K562 (cell line): ENCODE measurements around the gene BSN. TPM values are rescaled to one million over a fixed set of nuclear protein-coding genes. Genes with fewer than 3 reads are reported as not detected.

Source experiments
- EZH2 ChIP-seq: IDR thresholded peaks from 2 replicates; pipeline ENCODE4 v1.6.1; 2012; ENCODE audit warnings: low read depth, mild to moderate bottlenecking, inconsistent platforms, low read length, borderline replicate concordance
- FOS ChIP-seq: IDR thresholded peaks from 3 replicates; pipeline ENCODE4 v1.6.1; 2011; ENCODE audit not compliant: insufficient read length; ENCODE audit errors: extremely low read depth
- FOXA1 ChIP-seq: fragments of 450-650 bp; IDR thresholded peaks from 2 replicates; pipeline ENCODE4 v1.6.1; 2016; ENCODE audit warnings: mild to moderate bottlenecking, borderline replicate concordance
- HEY1 ChIP-seq: fragments of 250-450 bp; sonication (Bioruptor Pico); IDR thresholded peaks from 2 replicates; pipeline ENCODE4 v1.5.0; 2020; ENCODE audit warnings: mild to moderate bottlenecking, moderate library complexity, borderline replicate concordance
- HMG20A ChIP-seq: fragments of 450-650 bp; formaldehyde crosslinking; conservative IDR thresholded peaks from 2 replicates; pipeline ENCODE4 v1.4.0; 2020; ENCODE audit warnings: mild to moderate bottlenecking, mixed read lengths
- ZNF445 ChIP-seq: fragments of 250-450 bp; sonication (Bioruptor Pico); IDR thresholded peaks from 2 replicates; pipeline ENCODE4 v1.4.0; 2020; ENCODE audit warnings: low read depth, mild to moderate bottlenecking, moderate library complexity
- polyA plus RNA-seq, 8 experiments: library from polyadenylated mRNA; depleted of rRNA in 4 of 8; stranded (reverse) in 5 of 8; unstranded in 3 of 8; fragments of >200 nt; fragmentation: Nextera tagmentation in 2 of 8; fragmentation: Illumina TruSeq in 1 of 8; extraction: Ambion mirVana in 2 of 8; extraction: Trizol in 1 of 8; gene quantifications; 2 replicates each; pipeline versions ENCODE4 v1.2.1 to v1.2.3, GENCODE V29; 2011 to 2014; ENCODE audit warnings: inconsistent platforms in 1 of 8, missing spikeins in 1 of 8
- total RNA-seq, 7 experiments: library from RNA; depleted of rRNA in 6 of 7; stranded (reverse); fragments of >200 nt in 6 of 7; fragmentation: Illumina TruSeq in 2 of 7; extraction: Trizol in 2 of 7; gene quantifications; 2 replicates each; pipeline versions ENCODE4 v1.2.1 to v1.2.3, GENCODE V29; 2011 to 2021; ENCODE audit warnings: low replicate concordance in 1 of 7
- TF ChIP-seq, protein P1 (sequence below): fragments of 450-650 bp; formaldehyde crosslinking; conservative IDR thresholded peaks from 2 replicates; pipeline ENCODE4 v1.4.0; 2022; ENCODE audit warnings: mild to moderate bottlenecking, missing genetic modification characterization
- TF ChIP-seq, protein P2 (sequence below), 2 experiments: fragments of 450-650 bp; formaldehyde crosslinking in 1 of 2; IDR thresholded peaks; 2 replicates each; pipeline versions ENCODE4 v1.4.0 to v1.6.1; 2014 to 2020; ENCODE audit warnings: mild to moderate bottlenecking in 2 of 2, borderline replicate concordance in 1 of 2, low read depth in 1 of 2

Gene BSN
- total and polyA plus RNA-seq, 9 of the 15 experiments (the other 6 are each of a cell fraction or from before 2014, with no cell fraction given), result 0.03 to 1.5 (median 0.29) TPM

DNA sequence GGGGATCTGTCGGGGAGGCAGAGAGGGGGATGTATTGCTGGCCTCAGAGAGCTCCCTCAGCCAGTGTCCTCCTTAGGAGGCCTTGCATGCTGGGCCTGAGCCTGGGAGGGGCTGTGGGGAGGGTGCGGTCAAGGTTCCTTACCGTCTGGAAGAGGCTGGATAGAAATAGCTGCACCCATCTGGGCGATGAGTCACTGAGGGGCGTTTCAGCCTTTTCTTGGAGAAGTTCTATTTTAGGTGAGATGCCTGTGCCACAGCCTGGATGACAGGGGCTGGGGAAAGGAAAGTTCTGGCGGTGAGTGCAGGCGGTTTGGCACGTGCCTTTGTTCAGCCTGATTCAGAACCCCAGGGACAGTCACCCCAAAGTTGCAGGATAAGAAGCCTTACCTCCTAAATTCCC lies 84.2 kb downstream of the BSN start (continued):
- TF ChIP-seq, protein P1, sequence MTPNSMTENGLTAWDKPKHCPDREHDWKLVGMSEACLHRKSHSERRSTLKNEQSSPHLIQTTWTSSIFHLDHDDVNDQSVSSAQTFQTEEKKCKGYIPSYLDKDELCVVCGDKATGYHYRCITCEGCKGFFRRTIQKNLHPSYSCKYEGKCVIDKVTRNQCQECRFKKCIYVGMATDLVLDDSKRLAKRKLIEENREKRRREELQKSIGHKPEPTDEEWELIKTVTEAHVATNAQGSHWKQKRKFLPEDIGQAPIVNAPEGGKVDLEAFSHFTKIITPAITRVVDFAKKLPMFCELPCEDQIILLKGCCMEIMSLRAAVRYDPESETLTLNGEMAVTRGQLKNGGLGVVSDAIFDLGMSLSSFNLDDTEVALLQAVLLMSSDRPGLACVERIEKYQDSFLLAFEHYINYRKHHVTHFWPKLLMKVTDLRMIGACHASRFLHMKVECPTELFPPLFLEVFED, result no peak
- TF ChIP-seq EZH2, result no peak
- no peak for TF ChIP-seq HMG20A (CRISPR knock-in tag)
- TF ChIP-seq, protein P2, sequence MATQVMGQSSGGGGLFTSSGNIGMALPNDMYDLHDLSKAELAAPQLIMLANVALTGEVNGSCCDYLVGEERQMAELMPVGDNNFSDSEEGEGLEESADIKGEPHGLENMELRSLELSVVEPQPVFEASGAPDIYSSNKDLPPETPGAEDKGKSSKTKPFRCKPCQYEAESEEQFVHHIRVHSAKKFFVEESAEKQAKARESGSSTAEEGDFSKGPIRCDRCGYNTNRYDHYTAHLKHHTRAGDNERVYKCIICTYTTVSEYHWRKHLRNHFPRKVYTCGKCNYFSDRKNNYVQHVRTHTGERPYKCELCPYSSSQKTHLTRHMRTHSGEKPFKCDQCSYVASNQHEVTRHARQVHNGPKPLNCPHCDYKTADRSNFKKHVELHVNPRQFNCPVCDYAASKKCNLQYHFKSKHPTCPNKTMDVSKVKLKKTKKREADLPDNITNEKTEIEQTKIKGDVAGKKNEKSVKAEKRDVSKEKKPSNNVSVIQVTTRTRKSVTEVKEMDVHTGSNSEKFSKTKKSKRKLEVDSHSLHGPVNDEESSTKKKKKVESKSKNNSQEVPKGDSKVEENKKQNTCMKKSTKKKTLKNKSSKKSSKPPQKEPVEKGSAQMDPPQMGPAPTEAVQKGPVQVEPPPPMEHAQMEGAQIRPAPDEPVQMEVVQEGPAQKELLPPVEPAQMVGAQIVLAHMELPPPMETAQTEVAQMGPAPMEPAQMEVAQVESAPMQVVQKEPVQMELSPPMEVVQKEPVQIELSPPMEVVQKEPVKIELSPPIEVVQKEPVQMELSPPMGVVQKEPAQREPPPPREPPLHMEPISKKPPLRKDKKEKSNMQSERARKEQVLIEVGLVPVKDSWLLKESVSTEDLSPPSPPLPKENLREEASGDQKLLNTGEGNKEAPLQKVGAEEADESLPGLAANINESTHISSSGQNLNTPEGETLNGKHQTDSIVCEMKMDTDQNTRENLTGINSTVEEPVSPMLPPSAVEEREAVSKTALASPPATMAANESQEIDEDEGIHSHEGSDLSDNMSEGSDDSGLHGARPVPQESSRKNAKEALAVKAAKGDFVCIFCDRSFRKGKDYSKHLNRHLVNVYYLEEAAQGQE (IDR thresholded peaks at IDR 0.05; ENCODE audit: borderline replicate concordance), result peak; percentile 13; the same call in 1 of the 2 replicates
- TF ChIP-seq, protein P2 (CRISPR knock-in tag; IDR thresholded peaks at IDR 0.05; ENCODE audit: low read depth), result no peak
- TF ChIP-seq HEY1 (CRISPR knock-in tag), result no peak
- peak; percentile 34 for TF ChIP-seq FOS
- no peak for TF ChIP-seq ZNF445
- TF ChIP-seq FOXA1, result no peak
